Measurements from ENCODE around the gene CCT4.
"Not testable (repeated sequence)": the region's sequence is repeated elsewhere in the genome, so short reads cannot be mapped to it uniquely, and the experiment has no call there.

CCT4 gene

GRCh38 chr2:61888267-61889055, at the start of gene CCT4:
Gene CCT4, minus strand, starts transcription at chr2:61888656. Its CDS starts 149 bp downstream, at chr2:61888507.
- DNase-seq, result peak; percentile 82

DNA sequence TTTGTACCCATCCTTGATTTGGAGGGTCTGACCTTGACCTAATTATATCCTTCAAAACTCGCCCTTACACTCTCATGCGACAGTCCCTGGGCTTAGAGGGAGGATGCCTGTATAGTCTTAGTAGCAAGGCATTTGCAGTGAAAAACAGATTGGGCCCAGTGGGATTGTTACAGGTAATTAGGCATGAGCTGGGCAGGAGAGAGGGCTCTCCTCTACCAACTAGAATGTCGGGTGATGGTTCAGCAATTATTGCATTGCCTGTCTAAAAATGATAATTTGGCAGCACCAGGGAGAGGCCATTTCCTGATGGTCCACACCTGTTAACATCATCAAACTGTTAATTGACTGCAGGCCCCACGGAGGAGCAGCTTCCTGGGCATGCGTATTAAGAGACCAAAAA, 49.4 kb upstream of the CCT4 start:
- DNase-seq, result no peak

DNA sequence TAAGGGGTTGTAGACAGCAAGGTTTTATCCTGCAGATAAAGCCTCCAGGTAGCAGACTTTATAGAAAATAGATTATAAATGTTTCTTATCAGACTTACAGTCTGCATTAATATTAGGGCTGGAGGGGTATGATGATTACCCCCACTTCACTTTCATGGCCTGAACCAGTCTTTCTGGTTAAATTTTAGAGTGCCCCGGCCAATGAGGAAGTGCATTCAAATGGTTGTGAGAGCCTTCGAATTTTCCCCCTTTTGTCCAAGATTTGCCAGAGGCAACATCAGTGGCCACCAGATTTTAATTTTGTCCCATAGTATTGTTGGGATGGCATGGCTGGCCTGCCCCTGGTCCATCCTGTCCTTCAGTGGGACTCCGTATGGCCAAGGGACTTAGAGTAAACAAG, 48.6 kb upstream of the CCT4 start:
- no peak for DNase-seq

DNA sequence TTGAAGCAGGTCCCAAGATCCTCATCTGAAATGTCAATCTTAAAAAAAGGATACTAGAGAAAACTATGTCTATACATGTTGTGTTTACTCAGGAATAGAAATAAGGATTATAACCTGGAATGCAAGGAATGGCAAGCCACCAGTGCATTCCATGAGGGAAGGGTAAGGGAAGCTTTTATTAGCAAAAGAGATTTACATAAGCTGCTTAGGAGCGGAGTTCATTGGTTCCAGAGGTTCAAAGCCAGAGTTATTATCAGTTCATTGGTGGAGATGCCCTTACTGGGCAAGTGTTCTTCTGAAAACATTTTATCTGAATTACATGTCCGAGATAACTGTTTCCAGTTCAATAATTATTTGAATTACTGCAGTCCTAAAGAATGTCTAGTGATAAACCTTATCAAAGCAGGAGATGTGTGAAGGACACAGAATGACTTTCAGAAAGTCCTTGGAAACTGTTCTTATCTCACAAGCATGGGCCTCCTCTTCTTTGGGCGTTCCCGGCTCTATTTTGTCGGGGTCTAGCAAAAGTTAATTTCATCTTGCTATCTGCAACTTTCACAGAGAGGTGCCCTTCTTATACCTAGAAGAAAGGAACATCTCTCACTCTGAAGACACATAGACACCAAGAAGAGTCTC, 40.5 kb upstream of the CCT4 start:
- no peak for DNase-seq

- DNase-seq, result no peak
These were observed 38.3 kb upstream of the CCT4 start for GRCh38 chr2:61926531-61927477.

GRCh38 chr2:61924895-61925663, 36.6 kb upstream of the CCT4 start:
- DNase-seq, result no peak

GRCh38 chr2:61922714-61923113, 34.3 kb upstream of the CCT4 start:
- no peak for DNase-seq

DNA sequence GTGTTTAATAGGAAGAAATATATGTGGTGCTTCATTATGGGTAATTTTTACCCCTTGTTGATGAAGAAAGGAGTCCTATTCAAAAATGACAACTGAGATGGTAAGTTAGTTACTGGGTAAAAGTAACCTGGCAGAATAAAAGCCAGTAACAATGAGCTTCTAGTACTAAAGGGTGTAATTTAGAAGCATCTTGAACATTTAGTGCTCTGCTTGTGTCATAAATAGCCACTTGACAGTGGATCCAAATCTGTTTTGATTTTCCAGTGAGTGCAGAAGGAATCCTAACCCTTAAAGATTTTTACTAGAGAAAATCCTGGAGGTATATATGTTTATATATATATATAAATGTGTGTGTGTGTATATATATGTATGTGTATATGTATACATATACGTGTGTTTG, 32.1 kb upstream of the CCT4 start:
- no peak for DNase-seq

- not testable (repeated sequence) for DNase-seq
These were observed 26.3 kb upstream of the CCT4 start for GRCh38 chr2:61914794-61915193.

DNA sequence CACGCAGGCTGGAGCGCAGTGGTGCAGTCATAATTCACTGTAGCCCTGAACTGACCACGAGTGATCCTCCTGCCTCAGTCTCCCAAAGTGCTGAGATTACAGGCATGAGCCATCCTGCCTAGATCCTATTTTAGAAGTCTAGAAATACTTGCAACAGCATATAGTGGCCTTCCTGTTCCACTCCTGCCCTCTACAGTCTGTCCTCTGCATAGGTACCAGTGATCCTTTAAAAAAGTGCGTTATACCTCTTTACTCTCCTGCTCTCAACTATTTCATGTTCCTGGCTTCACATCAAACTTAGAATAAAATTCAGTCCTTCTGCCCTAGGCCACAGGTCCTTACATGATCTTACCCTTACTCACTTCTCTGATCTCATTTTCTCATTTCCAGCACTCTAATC, 23.1 kb upstream of the CCT4 start:
- DNase-seq, result no peak

DNA sequence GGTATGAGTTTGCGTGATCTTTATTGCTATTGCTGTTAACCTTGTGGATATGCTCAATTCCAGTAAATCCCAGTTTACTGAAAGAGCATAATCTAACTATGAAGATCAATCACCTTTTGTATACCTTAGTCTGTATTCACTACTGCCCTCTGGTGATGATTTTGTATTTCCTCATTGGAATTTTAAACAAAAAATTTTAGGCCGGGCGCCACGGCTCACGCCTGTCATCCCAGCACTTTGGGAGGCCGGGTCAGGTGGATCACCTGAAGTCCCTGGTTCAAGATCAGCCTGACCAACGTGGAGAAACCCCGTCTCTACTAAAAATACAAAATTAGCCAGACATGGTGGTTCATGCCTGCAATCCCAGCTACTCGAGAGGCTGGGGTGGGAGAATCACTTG, 22.1 kb upstream of the CCT4 start:
- DNase-seq, result no peak

DNA sequence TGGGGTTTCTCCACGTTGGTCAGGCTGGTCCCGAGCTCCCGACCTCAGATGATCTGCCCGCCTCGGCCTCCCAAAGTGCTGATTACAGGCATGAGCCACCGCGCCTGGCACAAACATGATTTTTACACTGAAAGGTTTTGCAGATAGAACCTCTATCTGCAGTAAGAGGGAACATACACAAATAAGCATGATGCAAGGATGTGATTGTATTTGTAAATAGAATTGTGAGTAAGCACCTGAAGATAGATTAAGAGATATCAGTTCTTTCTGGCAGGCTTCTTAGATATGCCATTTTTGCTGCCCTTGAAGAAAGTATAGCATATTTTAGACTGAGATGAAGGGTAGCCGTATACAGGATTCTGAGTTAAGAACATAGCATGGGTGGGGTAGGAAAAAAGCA, 20.7 kb upstream of the CCT4 start:
- no peak for DNase-seq

GRCh38 chr2:61906186-61906470, 17.7 kb upstream of the CCT4 start:
- no peak for DNase-seq

DNA sequence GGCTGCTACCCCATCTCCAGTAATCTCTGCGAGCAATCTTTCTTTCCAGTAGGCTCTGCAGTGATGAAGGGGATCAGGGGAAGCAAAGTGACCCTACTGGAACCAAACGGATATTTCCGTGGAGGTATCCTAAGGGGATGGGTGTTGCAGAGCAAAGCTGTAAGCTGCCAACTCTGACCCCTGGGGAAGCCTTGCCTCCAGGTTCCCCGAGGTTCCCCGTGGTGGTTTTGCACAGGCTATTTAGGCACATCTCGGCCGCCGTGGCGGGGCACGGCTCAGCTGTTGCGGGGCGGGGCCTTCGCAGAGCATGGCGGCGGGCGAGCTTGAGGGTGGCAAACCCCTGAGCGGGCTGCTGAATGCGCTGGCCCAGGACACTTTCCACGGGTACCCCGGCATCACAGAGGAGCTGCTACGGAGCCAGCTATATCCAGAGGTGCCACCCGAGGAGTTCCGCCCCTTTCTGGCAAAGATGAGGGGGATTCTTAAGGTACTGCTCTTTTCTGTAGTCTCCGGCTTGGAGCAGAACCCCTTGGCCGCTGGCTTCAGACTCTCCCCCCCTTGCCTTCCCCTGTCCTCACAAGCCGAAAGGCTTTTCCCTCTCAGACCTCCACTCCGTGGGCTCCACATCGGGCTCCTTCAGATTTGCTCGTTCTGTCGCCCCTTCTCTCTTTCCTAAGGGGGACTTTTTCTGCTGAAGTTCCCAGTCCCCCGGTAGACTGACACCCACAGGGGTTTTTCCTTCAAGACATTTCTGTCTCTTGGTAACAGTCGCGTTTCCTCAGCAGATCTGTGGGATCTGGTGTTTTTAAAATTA, 17.1 kb upstream of the CCT4 start, which contains the start of gene COMMD1:
Gene COMMD1 (plus strand): TSS at position 303 of the 814 bp plus-strand sequence. CDS start 5 bp downstream, at position 308.
- peak; percentile 45 for DNase-seq

- no peak for DNase-seq
These were observed 11.8 kb upstream of the CCT4 start for GRCh38 chr2:61900281-61900680.

DNA sequence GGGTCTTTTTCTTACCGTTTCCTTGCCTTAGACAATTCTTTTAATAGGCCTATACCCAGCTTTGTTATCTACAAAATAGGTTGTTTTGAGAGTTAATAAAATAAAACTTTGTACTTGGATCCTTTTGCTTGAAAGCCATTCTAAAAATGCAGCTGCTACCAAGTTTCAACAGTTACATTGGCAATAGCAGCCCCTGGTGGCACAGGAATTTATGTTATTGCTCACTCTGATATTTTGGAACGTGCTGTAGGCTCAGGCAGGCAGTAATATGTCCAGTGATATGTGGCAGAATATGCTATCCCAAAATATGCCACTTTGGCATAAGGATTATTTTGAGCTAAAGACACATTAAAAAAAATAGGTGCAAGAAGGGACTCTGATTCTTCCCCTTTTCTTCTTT, 10.4 kb upstream of the CCT4 start:
- no peak for DNase-seq

DNA sequence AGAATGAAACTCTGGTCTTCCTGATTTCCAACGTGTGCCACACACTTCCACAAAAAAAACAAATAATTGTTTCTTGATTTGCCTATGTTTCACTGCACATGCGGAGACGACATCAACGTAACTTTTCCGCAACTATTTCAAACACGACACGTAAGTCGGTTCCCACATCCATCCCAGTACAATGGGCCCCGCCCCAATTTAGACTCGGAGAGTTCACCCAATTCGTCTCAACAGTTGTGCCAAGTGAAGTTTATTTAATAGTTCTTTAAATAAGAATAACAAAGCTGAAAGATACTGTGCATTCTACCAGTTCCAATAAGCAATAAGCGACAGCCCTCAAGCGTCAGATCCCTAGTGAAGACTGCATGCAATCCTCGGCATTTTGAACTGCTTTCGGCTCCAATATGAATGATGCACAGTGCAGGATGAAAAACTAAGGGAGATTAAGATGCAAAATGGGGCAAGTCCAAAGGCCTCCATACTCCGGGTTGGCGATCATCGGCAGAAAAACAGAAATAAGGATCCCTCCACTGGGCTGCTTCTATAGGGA, 664 bp downstream of the CCT4 start:
- DNase-seq, result no peak

GRCh38 chr2:61885896-61886603, 2.4 kb downstream of the CCT4 start:
- no peak for DNase-seq

DNA sequence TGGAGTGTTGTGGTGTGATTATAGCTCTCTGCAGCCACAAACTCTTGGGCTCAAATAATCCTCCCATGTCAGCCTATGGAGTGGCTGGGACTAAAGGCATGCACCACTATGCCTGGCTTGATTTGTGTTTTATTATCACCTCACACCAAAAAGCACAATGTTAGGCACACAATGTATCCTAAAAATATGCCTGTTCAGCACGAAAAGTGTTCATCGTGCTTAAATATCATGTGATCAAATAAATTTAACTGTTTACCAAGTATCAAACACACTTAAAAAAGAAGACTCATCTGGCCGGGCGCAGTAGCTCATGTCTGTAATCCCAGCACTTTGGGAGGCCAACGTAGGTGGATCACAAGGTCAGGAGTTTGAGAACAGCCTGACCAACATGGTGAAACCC, 5.6 kb downstream of the CCT4 start:
- DNase-seq, result no peak

GRCh38 chr2:61879351-61879750, 9.1 kb downstream of the CCT4 start:
- DNase-seq, result not testable (repeated sequence)

GRCh38 chr2:61878761-61879160, 9.7 kb downstream of the CCT4 start:
- DNase-seq, result no peak
